DOHH2 (cell line): Measurements from ENCODE around the gene DIPK2A.

ENCODE experiments used
- H3F3A ChIP-seq: fragments of 200-600 bp; sonication (generic), shearing (Covaris generic); 2 replicates; pipeline ENCODE4 v1.6.0; 2016; ENCODE audit warnings: antibody characterized with exemption, mild to moderate bottlenecking; ENCODE audit not compliant: control insufficient read depth, insufficient read depth
- H3K27ac ChIP-seq: fragments of 200-600 bp; sonication (generic); 2 replicates; pipeline ENCODE4 v1.5.1; 2014; ENCODE audit warnings: low read depth, mild to moderate bottlenecking, low read length, moderate library complexity
- H3K27me3 ChIP-seq: fragments of 200-600 bp; sonication (generic); 2 replicates; pipeline ENCODE4 v1.6.1; 2014; ENCODE audit warnings: mild to moderate bottlenecking, low read length, mixed read lengths; ENCODE audit not compliant: control insufficient read depth
- H3K36me3 ChIP-seq: fragments of 200-600 bp; sonication (generic); 2 replicates; pipeline ENCODE4 v1.6.1; 2014; ENCODE audit warnings: mild to moderate bottlenecking, low read length, moderate library complexity, mixed read lengths; ENCODE audit not compliant: control insufficient read depth
- H3K4me1 ChIP-seq: fragments of 200-600 bp; sonication (generic); 2 replicates; pipeline ENCODE4 v1.6.1; 2014; ENCODE audit warnings: mild to moderate bottlenecking, low read length, mixed read lengths; ENCODE audit not compliant: control insufficient read depth
- H3K4me2 ChIP-seq: fragments of 200-600 bp; sonication (generic); 2 replicates; pipeline ENCODE4 v1.6.0; 2014; ENCODE audit warnings: mild to moderate bottlenecking, low read length, moderate library complexity
- H3K4me3 ChIP-seq: fragments of 200-600 bp; sonication (generic); 2 replicates; pipeline ENCODE4 v1.5.1; 2014; ENCODE audit warnings: mild to moderate bottlenecking, low read length, mixed read lengths
- H3K79me2 ChIP-seq: fragments of 200-600 bp; sonication (generic); 2 replicates; pipeline ENCODE4 v1.6.1; 2014; ENCODE audit warnings: mild to moderate bottlenecking, low read length, mixed read lengths; ENCODE audit not compliant: control insufficient read depth
- H3K9me2 ChIP-seq: fragments of 200-600 bp; sonication (generic); replicated peaks from 2 replicates; pipeline ENCODE4 v1.6.1; 2014; ENCODE audit warnings: mild to moderate bottlenecking, low read length, mixed read lengths; ENCODE audit not compliant: control insufficient read depth
- H3K9me3 ChIP-seq: fragments of 200-600 bp; sonication (generic); 2 replicates; pipeline ENCODE4 v1.6.1; 2014; ENCODE audit warnings: antibody characterized with exemption, low read length, mixed read lengths; ENCODE audit not compliant: control insufficient read depth, insufficient read depth
- H4K20me1 ChIP-seq: fragments of 200-600 bp; sonication (generic); 2 replicates; pipeline ENCODE4 v1.6.0; 2014; ENCODE audit warnings: low read depth, mild to moderate bottlenecking, antibody characterized with exemption, low read length, moderate library complexity; ENCODE audit not compliant: control insufficient read depth, insufficient read depth
- EZH2phosphoT487 ChIP-seq: fragments of 200-600 bp; sonication (generic); IDR thresholded peaks from 2 replicates; pipeline ENCODE4 v1.6.1; 2017; ENCODE audit warnings: borderline replicate concordance, mild to moderate bottlenecking, antibody characterized with exemption, low read length, moderate library complexity, mixed read lengths
- TF ChIP-seq, protein P1 (sequence below): fragments of 200-600 bp; sonication (generic); IDR thresholded peaks from one replicate; pipeline ENCODE4 v1.5.1; 2014; ENCODE audit warnings: antibody characterized with exemption, mild to moderate bottlenecking, low read depth, low read length; ENCODE audit not compliant: poor library complexity, severe bottlenecking

The DIPK2A gene

DNA sequence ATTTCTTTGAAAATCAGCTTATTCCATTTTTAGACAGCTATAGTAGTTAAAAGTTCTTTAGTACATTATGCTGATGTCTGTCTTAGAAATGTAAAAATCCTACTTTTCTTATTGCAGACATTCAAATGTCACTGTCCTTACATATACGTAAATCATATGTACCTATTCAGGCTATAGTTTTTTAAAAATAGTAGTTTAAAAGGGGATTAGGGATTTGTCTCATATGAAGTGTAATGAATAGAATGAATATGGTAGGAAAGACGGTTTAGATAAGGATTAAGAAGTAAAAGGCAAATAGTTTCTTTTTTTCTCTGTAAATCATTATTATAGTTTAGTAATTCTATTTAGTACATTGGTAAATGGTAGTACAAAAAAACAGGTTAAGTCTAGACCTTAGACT is 7.4 kb downstream of the DIPK2A start:
- Histone ChIP-seq H3K9me2 (no peaks in the 10 kb centered on the region), H3K27ac (no peak overlapping the region), H3K4me3 (no peak overlapping the region), H3K9me3 (no peaks in the 10 kb centered on the region), H4K20me1 (peaks cover 24% of the 10 kb centered on the region), H3F3A (no peaks in the 10 kb centered on the region), H3K4me2 (no peak overlapping the region), H3K79me2 (peaks cover 100% of the 10 kb centered on the region), H3K4me1 (peaks cover 35% of the 10 kb centered on the region), H3K36me3 (peaks cover 25% of the 10 kb centered on the region), H3K27me3 (no peaks in the 10 kb centered on the region)
- TF ChIP-seq, protein P1, sequence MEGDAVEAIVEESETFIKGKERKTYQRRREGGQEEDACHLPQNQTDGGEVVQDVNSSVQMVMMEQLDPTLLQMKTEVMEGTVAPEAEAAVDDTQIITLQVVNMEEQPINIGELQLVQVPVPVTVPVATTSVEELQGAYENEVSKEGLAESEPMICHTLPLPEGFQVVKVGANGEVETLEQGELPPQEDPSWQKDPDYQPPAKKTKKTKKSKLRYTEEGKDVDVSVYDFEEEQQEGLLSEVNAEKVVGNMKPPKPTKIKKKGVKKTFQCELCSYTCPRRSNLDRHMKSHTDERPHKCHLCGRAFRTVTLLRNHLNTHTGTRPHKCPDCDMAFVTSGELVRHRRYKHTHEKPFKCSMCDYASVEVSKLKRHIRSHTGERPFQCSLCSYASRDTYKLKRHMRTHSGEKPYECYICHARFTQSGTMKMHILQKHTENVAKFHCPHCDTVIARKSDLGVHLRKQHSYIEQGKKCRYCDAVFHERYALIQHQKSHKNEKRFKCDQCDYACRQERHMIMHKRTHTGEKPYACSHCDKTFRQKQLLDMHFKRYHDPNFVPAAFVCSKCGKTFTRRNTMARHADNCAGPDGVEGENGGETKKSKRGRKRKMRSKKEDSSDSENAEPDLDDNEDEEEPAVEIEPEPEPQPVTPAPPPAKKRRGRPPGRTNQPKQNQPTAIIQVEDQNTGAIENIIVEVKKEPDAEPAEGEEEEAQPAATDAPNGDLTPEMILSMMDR = no peak

DNA sequence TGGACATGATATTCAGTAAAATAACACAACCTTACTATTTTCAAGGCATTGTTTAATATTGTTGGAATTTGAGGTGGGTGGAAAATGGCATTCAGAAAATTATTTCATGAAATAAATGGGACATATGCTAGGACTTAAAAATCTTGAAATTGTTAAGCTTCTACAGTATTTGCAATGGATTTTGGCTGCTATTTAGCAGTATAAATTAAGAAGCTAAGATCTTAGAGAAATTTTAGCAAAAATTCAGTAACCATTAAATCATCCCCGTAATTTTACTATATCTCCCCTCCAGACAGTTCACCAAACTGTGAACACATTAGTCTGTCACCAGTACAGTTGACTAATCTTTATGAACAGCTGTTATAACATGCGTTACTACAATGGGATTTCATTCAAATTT is 8.2 kb downstream of the DIPK2A start:
- Histone ChIP-seq H3K79me2 (peaks cover 100% of the 10 kb centered on the region), H4K20me1 (peaks cover 26% of the 10 kb centered on the region), H3K27me3 (no peaks in the 10 kb centered on the region), H3K4me3 (no peak overlapping the region), H3K36me3 (peaks cover 21% of the 10 kb centered on the region), H3K4me1 (peaks cover 33% of the 10 kb centered on the region), H3K27ac (no peak overlapping the region), H3K9me2 (no peaks in the 10 kb centered on the region), H3F3A (no peaks in the 10 kb centered on the region), H3K9me3 (no peaks in the 10 kb centered on the region), H3K4me2 (no peak overlapping the region)
- no peak for TF ChIP-seq EZH2phosphoT487
- TF ChIP-seq, protein P1 = no peak

DNA sequence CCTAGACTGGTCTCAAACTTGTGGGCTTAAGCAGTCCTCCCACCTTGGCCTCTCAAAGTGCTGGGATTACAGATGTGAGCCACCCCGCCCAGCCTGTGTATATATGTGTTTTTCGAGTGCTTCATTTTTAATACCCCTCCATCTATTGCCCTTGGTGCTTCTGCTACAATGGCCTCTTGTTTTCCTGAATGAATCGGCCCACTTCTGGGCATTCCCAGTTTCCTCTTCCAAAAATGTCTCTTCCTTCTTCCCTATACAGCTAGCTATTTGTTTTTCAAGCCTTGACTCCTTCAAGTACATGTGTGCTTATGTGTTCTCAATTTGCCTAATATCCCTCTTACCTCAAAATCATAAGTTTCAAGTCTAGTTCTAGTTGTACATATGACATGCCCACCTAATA is 16.7 kb downstream of the DIPK2A start:
- no peaks in the 10 kb centered on the region for H3K9me2 ChIP-seq
- H3K9me3 ChIP-seq = no peaks in the 10 kb centered on the region
- no peak overlapping the region for H3K4me3 ChIP-seq
- H3K4me2 ChIP-seq = no peak overlapping the region
- TF ChIP-seq EZH2phosphoT487 = no peak
- TF ChIP-seq, protein P1 = no peak
- H3K4me1 ChIP-seq = no peaks in the 10 kb centered on the region
- peaks cover 67% of the 10 kb centered on the region for H3K79me2 ChIP-seq
- peaks cover 2% of the 10 kb centered on the region; the same call in 1 of the 2 replicates for H3F3A ChIP-seq
- H3K27ac ChIP-seq = no peak overlapping the region
- H4K20me1 ChIP-seq = peaks cover 4% of the 10 kb centered on the region; the same call in 1 of the 2 replicates
- no peaks in the 10 kb centered on the region for H3K27me3 ChIP-seq
- peaks cover 50% of the 10 kb centered on the region for H3K36me3 ChIP-seq
